ENCODE data around the gene MYO1D.
A peak's percentile ranks its signal among the peaks of the same experiment; 100 is the strongest.
"Not testable (repeated sequence)": the region's sequence is repeated elsewhere in the genome, so short reads cannot be mapped to it uniquely, and the experiment has no call there.

The MYO1D gene

DNA sequence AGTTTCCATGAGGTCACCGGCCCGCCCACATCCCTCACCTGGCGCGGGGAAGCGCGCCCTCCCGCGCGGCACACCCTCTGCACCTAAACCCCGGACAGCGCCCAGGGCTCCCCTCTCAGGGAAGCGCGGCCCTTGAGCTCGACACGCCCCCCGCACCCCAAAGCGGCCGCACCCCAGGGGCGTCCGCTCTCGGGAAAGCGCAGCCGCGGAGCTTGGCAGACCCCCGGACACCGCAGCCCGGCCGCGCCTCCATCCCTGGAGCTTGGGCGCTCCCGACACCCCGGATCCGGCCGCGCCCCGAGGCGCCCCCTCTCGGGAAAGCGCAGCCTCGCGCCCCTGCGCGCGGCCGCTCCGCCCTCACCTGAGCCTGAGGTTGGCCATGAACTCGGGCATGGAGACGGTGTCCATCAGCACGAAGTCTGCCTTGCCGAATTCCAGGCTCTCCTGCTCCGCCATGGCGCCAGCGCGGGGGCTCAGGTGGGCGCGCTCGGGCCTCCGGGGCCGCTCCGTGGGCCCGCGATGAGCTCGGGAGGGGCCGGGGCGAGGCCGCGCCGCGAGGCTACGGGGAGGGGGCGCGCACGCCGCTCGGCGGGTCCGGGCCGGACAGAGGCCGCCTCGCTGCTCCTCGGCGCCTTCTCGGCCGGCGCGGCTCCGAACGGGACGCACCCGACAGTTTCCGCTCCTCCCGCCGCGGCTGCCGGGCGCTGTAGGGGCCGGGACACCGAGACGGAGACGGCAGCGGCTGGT, at the start of gene MYO1D:
Gene MYO1D, minus strand, starts transcription at position 708 of the 747 bp plus-strand sequence. Its CDS starts 252 bp downstream, at position 456.
- peak; percentile 37 for DNase-seq (ENCODE audit: low read depth)

DNA sequence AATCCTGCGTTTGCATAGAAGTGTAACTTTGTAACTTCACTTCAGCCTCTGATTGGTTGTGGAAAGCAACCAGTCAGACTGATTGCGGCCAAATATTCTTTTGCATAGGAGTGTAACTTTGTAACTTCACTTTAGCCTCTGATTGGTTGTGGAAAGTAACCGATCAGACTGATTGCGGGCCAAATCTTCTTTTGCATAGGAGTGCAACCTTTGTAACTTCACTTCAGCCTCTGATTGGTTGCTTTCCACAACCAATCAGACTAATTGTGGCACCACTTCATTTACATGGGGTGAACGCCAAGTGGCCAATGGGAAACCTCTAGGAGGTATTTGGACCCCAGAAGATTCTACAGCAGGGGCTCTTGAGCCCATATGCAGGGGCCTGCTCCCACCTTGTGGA, 49.3 kb upstream of the MYO1D start:
- no peak for DNase-seq (ENCODE audit: low read depth)

DNA sequence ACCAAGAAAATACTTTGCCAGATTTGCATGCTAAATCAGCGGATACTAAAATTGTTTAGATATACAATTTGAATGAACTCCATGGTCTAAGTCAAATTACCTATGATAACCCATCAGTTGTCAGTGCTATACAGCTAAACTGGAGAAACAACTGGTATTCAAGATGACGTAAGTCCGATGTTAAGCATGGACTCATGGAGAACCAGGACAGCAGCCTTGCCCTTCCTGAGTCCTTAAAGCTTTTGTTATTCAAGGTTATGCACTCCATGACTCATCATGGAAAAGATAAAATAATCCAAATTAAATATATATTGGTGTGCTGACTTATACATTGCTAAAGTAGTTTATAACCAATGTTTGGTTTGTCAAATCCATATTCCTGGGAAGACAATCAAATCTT, 47.0 kb upstream of the MYO1D start:
- not testable (repeated sequence) for DNase-seq (ENCODE audit: low read depth)

DNA sequence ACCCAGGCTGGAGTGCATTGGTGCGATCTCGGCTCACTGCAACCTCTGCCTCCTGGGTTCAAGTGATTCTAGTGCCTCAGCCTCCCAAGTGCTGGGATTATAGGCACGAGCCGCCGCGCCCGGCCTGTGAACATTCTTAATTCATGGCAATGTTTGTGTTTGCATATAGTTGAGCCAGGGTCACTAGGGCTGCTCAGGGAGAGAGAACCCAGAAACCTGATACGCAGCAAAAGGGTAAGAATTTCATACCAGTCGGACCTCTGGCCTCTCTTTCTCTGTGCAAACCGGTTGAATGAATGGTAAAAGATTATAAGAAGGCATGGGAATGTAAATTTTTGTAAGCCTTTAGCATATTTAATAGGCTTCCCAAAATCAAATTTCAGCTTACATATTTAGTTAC, 44.1 kb upstream of the MYO1D start:
- DNase-seq (ENCODE audit: low read depth) = no peak

DNA sequence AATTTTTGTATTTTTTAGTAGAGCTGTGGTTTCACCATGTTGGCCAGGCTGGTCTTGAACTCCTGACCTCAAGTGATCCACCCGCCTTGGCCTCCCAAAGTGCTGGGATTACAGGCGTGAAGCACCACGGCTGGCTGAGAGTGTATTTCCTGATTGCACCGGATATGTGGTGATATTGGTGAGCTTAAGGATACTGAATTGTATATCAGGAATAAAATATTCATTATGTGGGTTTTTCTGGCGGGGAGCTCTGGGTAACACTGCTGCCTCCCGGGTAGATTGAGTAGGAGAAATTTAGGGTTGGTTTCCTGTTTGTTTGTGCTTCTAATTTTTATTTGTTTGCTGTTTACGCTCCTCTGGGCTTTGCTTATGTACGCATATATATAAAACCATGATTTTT, 43.4 kb upstream of the MYO1D start:
- no peak for DNase-seq (ENCODE audit: low read depth)

DNA sequence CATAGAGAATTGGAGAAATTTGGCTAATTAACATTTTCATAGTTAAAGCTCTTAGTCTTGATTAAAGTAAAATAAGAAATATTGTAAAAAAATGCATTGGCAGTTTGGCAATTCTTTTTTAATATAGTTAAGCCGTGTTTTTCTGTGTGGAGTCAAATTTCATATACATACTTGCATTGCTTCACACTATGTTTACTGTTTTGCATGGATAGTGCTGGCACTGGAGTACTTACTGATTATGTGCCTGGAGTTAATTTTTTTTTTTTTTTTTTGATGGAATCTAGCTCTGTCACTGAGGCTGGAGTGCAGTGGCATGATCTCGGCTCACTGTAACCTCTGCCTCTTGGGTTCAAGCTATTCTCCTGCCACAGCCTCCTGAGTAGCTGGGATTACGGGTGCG, 43.0 kb upstream of the MYO1D start:
- DNase-seq (ENCODE audit: low read depth) = not testable (repeated sequence)

DNA sequence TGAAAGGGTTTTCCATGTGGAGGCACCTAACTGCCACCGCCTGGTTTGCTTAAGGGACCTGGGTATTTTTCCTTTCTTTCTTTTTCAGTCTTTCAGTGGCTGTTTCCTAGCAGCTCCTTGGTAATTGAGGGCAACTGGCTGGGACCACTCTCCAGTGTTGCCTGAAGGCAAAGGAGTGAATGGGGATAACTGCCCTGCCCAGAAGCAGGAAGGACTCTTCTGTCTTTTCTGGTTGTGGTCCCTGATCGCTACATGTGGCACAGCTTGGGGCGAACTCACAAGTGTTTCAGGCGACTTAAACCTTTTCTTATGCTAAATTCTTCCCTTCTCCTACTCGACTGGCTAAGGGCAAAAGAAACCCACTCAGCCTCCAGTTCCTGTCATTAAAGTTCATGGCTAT, 40.9 kb upstream of the MYO1D start:
- DNase-seq (ENCODE audit: low read depth) = no peak

DNA sequence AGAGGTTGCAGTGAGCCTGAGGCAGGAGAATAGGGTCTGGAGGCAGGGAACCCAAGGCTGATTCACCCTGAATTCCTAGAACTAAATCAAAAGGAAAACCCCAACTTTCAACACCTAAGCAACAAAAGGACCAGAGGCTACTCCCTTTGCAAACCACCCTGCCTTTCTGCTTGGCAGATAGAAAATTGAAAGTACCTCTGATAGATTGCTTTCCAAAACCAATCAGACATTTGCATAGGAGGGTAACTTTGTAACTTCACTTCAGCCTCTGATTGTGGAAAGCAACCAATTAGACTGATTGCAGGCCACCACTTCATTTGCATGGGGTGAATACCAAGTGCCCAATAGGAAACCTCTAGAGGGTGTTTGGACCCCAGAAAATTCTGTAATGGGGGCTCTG, 40.2 kb upstream of the MYO1D start:
- DNase-seq (ENCODE audit: low read depth) = no peak

DNA sequence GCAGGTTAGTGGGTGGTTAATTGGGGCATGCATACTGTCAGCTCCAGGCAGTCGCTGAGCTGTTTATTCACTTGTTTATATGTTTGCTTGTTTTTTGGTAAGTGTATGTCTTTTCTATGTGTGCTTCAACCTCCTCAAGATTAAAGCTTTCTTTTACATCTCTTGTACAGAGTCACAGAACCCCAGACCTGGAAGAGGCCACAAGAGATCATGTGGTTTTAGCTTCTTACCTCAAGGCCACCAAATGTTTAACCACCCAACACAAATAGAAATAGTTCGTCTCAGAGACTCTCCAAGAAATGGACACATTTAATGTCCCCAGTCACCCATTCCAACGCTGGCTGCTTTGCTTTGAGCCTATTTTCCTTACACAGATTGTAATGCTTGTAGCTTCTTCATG, 39.2 kb upstream of the MYO1D start:
- no peak for DNase-seq (ENCODE audit: low read depth)

DNA sequence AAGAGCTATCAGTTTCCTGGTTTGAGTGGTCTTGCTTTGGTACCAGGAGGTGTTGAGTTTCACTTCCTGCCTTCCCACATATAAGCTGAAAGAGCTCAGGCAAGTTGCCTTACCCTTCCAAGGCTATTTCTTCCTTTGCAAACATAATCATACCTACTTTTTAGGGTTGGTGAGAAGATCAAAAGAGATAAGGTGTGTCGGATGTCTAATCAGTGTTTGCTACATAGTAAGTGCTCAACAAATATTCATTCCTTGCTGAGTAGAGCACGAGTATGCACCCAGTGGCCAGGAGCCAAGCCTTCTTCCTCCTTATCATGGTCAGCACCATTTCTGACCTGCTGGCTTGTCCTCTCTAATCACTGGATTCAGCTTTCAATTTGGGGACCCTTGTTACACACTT, 38.3 kb upstream of the MYO1D start:
- no peak for DNase-seq (ENCODE audit: low read depth)

DNA sequence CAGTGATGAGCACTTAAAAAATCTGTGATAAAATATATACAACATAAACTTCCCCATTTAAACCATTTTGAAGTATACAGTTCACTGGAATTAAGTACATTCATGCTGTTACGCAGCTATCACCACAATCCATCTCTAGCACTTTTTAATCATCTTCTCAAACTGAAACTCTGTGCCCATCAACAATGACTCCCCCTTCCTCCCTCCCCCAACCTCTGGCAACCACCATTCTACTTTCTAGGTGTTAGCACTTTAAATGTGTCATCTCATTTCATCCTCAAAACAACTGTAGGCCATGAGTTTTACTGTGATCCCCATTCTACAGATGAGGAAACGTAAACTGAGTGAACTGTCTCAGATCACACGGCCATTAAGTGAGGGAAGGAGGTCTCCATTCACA, 37.3 kb upstream of the MYO1D start:
- no peak for DNase-seq (ENCODE audit: low read depth)

DNA sequence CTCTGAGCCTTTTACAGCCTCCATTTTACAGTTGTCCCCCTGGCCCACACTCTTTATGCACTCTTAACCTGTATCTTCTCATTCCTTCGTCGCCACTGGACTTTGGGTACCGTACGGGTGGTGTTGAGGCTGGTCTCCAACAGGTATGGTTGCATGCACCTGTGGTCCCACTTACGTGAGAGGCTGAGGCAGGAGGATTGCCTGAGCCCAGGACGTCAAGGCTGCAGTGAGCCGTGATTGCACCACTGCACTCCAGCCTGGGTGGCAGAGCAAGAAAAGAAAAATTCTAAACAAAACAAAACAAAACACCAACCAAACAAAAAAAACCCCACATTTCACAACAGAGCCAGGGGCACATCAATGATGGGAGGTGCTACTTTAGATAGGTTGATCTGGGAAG, 36.7 kb upstream of the MYO1D start:
- DNase-seq (ENCODE audit: low read depth) = no peak

DNA sequence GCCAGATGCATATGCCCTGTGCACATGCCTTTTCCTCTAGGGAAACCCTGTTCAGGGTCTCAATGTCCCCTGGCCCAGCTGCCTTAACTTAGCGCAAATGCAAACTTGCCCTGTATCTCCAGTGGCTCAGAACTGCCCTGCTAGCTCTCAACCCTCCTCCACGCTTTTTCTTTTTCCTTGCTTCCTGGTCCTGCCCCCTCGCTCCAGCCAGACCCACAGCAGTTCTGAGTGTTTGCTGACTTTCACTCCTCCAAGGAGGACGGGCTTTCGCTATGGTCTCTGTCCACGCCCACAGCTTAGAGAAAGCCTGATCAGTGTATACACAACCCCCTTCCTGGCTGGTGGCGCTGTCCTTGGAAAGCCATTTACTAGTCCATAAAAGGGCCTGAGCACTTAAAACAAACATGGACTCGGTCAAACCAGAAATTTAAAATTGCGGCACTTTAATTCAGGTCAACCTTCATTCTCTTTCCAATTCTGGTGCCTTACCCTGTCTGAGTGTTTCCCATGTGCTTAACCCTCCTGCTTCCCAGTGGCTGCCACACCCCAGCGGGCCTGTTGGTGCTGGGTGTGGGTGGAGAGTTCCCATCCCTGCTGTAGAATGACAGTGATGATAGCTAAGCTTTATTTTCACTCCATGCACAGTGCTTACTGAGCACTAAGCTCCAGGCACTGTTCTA, 35.4 kb upstream of the MYO1D start:
- no peak for DNase-seq (ENCODE audit: low read depth)

DNA sequence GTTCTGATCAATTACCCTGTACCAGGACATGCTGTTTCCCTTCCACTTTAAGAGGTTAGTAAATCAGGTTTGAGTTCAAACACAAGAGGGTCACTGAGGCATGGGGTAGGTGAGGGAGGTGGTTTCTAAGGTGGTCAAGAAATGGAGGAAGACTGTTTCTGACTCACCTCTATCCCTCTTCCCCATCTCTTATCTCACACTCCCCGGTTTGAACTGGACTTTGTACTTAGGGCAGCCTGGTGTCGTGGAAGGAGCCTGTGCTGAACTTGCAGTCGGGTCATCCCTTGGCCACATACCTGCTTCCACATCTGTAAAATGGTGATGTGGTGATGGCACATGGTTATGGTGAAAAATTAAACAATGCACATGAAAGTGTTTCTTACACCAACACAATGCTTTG, 33.8 kb upstream of the MYO1D start:
- no peak for DNase-seq (ENCODE audit: low read depth)

DNA sequence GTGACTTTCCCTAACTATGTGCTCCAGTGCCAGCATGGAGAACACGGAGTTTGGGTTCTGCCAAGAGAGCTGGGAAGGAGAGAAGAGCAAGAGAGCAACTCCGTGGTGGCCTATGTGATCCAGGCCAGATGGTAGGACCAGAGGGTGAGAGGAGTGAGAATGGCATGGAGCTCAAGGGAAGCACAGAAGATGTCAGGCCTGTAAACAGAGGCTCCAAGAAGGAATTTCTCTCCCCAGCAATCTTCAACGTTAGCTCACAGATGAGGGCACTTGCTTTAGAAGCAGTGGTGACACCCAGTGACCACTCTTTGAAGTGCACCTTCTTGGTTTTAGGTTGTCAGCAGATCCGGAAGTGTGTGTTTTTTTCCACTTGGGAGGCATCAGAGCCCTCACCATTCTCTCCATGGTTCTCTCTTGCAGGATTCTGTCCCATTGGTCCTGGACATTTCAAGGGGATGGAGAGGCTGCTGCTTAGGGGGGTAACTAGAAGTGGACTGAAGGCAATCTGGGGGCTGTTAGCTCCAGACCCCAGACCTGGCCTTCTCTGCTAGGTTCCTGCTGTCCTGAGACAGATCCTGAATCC, 33.0 kb upstream of the MYO1D start:
- peak; percentile 3 for DNase-seq (ENCODE audit: low read depth)

DNA sequence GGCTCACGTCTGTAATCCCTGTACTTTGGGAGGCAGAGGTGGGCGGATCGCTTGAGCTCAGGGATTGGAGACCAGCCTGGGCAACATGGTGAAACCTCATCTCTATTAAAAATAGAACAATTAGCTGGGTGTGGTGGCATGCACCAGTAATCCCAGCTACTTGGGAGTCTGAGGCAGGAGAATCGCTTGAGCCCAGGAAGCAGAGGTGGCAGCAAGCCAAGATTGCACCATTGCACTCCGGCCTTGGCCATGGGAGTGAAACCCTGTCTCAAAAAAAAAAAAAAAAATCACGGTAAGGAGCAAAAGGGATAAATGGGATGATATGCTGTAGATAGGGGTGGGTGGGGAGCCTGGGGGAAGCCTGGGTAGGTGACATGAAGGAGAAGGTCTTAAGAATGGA, 30.7 kb upstream of the MYO1D start:
- DNase-seq (ENCODE audit: low read depth) = no peak

DNA sequence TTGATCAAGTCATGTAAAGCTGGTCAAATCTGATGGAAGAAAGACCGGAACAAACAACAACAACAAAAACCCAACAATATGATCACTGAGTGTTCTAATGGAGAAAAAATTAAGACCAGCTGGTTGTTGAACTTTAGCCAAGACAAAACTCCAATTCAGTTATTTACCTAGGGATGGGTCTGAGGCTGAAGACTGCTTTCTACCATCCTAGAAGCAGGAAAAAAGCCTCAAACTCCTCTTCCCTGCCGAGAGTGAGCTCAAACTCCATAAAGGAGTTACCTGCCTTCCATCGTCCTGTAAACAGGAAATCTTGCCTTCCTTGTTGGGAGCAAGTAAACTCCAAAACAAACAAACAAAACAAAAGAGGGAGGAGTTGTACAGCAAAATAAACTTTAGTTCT, 28.0 kb upstream of the MYO1D start:
- no peak for DNase-seq (ENCODE audit: low read depth)

DNA sequence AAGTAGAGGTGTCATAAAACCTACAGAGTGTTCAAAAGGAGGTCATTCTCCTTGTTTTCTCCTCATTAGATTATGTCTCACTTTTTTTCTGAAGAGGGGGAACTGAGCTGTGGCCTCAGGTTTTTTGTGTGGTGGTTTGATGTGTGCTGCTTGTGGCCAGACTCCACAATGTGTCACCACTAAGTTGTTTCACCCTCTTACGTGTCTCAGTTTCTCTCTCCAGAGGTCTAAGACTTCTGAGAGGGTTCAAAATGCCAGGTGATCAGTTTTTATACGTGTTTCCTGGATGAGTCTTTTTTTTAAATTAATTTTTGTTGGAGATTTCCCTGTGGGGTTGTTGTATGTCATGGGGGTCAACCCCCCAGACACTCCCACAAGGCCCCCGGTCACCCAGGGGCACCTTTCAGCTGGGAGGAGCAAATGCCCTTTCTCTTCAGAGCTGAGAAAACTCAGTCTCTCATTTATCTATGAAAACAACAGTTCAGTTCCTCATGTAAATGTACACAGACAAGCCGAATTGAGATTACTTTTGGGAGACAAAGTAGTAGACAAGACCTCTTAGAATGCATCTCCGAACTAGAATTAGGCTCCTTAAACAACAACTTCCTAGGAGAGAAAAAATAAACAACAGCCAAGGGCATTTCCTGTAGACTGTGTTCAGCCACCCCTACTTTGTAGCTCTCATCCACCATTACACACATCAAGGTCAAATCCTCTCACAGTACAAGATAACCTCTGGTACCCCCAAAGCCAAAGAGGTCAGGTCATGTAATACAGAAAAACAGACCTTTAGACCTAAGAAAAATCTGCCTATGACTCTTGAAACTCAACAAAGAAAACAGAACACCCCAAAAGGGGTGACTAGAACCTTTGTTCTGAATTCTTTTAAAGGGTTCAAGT, 27.1 kb upstream of the MYO1D start:
- no peak for DNase-seq (ENCODE audit: low read depth)

DNA sequence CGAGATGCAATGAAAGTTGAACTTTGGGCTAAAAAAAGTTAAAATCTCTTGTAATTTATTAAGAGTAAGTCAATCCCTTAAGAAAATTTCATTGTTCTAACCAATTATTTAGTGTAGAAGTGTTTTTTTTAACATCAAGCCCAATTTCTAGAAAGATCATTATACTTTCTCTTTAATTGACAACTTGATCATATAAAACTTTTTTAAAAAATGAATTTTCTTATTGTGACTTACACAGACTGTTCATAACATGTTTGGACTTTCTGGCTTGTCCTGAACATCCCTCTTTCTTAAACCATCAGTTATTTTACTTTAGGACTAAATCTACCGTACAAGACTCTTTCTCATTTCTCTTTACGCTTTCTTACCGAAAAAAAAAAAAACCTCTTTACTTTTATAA, 24.8 kb upstream of the MYO1D start:
- no peak for DNase-seq (ENCODE audit: low read depth)

DNA sequence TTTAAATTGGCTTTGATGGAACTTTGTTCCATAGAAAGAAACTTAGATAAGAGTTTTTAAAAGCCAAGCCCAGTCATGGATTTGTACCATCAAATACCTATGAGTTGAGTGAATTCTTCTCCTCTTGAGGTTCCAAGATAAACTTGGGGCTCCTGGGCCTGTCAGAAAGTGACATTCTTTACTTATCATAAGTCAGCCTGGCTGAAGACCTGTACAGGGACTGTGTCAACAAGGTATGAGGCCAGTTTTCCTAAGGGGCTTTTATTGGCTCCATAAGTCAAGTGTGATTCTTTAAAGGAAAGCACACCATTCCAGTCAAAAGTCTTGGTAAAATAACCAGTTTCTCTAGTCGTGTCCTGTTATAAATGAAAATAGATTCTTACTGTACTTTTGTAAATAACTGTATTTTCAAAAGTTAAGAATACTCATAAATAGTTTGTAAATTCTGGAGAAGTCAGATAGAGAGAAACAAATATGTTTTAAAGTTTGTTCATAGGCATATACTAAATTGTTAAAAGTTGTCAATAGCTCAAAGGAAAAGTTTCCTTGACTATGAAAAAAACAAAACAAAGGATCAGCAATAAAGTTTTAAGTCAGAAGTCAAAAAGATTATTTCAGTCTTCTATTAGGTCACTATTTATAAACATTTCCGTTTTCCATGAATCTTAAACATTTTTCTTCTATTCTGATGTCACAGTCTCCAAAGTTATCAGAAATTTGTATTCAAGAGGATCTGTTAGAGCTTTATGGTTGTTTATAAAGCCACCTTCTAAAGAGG, 22.5 kb upstream of the MYO1D start:
- no peak for DNase-seq (ENCODE audit: low read depth)

DNA sequence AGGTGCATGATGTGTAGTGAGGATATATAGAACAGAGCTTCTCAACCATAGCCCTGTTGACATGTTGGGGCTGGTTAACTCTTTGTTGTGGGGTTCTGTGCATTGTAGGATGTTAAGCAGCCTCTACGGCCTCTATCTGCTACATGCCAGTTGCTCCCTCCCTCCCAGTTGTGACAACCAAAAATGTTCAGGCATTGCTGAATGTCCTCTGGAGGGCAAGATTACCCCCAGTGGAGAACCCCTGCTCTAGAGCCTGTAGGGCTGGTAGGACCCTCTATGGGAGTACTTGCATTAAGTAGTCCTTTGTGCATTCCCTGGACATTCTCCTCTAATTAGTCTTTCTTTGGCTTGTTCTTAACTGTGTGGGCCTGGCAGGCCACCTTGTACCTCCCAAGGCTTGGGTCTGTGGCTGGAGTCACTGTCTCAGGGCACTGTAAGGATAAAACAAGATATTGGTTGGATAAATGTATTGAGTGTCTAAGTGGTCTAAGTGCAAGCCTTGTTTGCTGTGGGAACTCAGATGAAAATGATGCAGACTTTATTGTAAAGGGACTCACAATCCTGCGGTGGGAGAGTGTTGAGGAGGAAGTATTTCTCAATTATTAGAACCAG, 19.8 kb upstream of the MYO1D start:
- DNase-seq (ENCODE audit: low read depth) = no peak
